GM21737 (cell line): ENCODE measurements around the gene DPP6.

Experiments used
- ATAC-seq: cut with Tn5 transposase; IDR thresholded peaks from one replicate; pipeline ENCODE4 v1.9.1; 2021; ENCODE audit warnings: mild to moderate bottlenecking, moderate library complexity; ENCODE audit not compliant: unreplicated experiment

DPP6 gene

DNA sequence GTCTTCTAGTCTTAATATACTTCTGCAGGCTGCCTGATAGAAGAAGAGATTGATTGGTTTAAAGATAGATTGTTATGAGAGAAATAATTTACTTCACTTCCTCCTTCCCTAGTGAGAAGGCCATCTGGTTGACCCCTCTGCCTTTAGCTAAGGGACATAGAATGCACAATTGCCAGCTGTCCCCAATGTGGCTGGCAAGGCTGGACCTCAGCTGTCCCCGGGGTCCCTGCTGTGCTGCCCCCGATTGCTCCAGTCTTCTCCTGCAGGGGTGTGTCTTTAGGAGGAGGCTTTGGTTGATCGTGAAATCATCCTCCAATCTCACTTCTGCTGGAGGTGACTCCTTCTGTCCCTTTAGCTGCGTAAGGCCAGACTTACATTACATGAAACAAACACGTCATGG, 388.5 kb downstream of the DPP6 start:
- no peak for ATAC-seq

DNA sequence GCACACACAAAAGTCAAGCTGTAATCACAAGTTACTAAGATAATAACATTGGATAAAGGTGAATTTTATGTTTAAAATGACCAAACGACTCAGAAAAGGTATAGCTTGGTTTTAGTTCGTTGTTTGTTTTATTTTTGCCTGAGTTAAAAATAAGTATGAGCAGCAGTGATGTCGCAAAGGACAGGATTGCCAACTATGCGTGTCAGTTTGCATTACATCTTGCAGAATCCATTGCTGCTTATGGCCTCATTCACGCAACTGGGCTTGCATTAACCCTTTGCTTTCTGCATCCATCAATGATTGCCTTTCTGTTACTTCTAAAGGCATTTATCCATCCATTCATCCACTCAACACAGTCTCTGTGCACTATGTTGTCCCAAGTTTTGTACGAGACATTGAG, 389.6 kb downstream of the DPP6 start:
- ATAC-seq, result no peak

DNA sequence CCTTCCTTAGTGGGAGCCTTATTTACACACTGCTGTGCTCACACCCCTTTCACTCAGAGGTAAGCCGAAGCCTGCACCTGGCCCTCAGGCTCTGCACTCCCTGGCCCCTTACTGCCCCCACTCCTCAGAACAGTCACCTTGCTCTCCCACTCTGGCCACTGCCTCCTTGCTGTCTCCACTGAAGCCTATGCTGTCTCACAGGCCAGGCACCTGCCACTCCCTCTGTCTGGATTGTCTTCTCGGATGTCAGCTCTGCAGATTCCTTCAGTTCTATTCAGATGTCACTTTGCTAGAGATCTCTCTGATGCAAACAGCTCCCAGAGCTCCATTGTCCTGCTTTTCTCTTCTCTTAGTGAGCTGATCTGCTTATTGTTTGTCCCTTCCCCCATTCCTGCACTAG, 390.7 kb downstream of the DPP6 start:
- no peak for ATAC-seq

DNA sequence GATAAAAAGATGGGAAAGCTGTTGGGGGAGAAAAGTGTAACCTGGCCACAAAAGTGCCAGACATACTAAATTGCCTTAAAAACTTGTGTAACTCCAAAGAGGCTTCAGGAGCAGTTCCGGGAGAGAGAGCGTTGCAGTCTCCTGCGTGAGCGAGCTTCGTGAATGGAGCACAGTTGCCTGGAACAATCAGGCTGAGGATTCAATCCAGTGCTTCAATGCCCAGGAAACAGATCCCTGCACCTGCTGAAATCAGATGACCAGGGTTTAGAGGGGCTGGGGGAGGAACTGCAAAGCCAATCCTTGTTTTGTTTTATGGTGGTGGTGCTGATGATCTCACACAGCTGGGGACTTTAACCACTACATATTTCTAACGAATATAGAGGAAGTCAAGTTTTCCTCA, 398.3 kb downstream of the DPP6 start:
- no peak for ATAC-seq

DNA sequence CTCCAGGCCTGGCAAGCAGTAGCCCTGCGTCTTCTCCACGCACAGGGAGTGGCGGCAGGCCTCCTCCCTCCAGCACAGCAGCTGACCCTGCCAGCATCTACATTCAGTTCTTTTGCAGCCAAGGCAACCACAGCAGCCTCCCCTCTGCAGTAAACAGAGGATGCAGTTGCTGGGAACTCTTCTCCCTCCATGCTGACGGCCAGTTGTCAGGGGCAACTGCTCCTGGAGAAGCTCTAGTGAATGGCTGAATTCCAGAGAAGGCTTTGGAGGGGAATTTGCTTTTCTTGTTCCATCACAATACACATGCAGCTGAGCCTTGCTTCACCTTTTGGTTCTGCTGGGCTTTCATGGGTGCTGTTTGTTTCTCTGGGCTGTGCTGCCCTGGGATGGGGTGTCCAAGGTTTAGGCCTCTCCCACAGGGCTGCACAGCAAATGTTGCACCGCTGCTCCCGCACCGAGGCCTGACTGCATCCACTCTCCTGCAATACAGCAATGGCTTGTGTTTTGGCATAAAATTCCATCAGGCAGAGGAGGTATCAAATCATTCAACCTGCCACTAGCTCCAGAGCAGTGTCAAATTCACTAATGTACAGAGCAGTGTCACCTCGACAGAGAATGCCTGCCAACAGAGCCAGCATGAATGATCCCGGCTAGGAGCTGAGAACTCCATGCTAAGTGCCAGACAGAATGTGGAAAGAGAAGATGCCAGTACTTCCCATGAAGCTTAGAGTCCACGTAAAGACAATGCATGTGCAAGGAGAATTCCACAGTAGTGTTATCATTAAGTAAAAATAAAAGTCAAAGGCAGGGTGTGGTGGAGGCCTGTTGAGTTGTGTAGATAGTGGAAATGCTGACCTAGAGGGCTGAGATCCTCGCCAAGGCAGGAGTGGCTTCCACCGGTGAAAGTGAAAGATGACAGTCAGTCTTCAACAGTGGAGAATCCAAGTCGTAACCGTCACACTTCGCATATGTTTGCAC, 399.6 kb downstream of the DPP6 start:
- ATAC-seq, result no peak

DNA sequence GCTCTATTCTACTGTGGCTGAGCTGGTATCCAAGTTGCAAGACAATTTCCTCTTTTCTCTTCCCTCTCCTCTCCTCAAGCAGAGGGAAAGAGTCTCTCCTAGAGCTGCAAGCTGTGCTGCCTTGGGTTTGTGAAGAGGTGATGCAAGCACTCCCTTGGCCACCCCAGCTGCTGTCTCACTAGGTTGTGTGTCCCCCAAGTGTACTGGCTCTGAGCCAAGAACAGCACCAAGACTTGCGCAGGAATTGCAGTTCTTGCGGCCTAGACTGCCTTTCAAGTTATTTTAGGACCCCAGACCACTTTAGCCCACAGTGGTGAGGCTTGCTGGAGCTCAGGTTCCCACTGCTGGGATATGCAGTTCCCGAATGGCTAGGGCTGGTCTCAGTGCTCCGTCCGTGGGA, 411.6 kb downstream of the DPP6 start:
- no peak for ATAC-seq

DNA sequence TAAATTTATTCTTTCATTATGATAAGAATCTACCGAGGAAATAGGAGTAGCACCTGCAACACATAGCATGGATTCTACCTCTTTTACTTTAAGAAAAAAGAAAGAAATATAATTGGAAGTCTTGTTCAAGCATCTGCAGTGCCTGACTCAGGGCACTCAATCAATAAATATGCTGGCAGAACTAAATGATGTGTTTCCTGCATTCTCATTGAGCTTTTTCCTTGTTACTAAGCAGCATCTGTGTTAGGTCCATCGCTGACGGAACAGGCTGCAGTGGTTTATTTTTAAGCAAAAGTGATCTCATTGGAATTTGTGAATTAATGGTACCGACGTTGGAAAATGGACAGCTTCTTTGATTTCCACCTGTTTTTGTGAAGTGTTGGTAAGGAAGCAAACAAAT, 417.5 kb downstream of the DPP6 start:
- ATAC-seq, result no peak

GRCh38 chr7:154472343-154472742, 420.1 kb downstream of the DPP6 start:
- no peak for ATAC-seq

DNA sequence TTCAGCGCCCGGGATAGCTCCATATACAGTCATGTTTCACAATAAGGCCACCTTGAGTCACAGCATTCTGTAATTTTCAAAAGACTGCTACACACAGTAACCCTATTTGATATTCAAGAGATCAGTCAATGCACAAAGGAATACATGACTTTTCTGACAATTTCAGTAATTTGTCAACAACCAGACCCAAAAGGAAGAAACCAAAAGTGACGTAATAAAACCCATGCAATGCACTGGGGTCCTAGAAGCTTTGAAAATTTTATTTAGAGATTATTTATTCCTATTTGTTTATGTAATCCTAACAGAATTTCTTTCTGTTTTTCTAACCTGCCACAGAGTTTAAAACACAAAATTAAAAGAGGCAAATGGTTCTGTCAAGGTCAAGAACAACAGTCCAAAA, 421.2 kb downstream of the DPP6 start:
- no peak for ATAC-seq

- ATAC-seq, result no peak
Observed at GRCh38 chr7:154474903-154475520, 422.8 kb downstream of the DPP6 start.

- no peak for ATAC-seq
Observed at GRCh38 chr7:154475864-154476263, 423.7 kb downstream of the DPP6 start.

- ATAC-seq, result no peak
Observed at GRCh38 chr7:154480817-154481216, 428.6 kb downstream of the DPP6 start.

- no peak for ATAC-seq
Observed at GRCh38 chr7:154482863-154483262, 430.7 kb downstream of the DPP6 start.

- no peak for ATAC-seq
Observed at GRCh38 chr7:154484406-154484805, 432.2 kb downstream of the DPP6 start.

- ATAC-seq, result no peak
Observed at GRCh38 chr7:154484943-154485342, 432.7 kb downstream of the DPP6 start.

DNA sequence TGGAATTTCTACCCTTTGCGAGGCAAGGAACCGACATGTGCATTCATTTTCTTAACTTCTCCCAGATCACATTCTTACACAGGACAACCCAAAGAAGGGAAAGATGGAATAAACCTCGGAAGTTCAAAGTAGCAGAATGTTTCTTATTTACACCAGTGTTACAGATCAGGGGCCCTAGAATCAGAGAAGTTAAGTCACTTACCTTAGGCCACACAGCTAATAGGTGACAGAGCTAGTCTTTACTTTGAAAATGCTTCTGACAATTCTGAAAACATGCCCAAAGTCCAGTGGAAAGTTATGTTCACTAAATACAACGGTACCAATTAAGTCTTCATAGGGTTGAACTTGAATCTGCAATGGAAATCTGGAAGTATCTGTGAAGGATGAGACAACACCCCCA, 437.7 kb downstream of the DPP6 start:
- no peak for ATAC-seq

DNA sequence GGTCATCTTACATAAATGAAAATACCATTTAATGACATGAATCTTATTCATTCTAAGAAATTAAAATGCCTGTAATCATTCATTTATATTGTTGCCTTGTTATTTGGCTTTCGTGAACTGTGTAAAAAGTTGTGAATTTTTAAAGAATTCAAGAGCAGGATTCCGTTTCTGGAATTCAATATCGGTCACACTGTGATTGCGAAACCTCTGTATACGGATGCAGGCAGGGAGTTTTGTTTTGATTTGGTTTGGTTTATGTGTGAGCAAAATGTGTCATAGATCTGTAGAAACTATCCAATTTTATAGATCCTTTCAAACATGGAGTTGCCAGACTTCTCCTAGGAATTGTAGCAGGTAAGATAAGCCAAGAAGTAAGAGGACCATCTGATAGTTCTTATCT, 441.4 kb downstream of the DPP6 start:
- no peak for ATAC-seq

DNA sequence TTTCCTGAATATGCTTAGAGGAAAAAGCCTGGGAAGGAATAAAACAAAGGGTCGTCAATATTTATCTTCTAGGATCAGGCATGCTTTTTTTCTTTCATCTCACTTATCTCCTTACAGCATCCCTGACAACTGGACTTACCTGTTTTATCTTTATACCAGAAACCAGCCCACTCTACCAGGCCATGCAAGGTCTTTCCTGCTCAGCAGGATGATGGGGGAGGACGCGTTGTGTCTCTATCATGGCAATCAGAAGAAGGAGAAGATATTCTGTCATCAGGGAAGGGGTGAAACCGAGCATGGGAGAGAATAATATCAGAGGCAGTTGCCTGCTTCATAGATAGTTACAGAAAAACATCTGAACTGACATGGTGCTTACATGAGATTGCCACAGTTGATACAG, 445.6 kb downstream of the DPP6 start:
- ATAC-seq, result no peak

GRCh38 chr7:154503962-154504550, 451.9 kb downstream of the DPP6 start:
- no peak for ATAC-seq

DNA sequence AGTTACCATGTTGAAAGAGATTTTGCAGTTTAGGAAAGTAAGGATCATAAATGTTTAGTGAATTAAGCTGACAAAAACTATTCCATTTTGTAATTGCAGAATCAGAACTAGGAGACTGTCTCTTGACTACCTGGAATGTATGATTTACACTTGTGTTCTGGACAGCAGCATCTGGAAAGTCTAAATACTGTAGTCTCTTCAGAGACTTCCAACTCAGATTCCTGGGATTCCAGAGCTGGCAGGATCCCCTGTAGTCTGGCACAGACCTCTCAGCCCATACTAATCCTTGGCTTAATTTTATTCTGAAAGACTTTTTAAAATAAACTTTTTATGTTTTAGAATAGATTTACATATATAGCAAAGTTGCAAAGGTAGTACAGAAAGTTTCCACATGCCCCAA, 452.7 kb downstream of the DPP6 start:
- ATAC-seq, result no peak

- no peak for ATAC-seq
Observed at GRCh38 chr7:154505362-154505761, 453.2 kb downstream of the DPP6 start.

- no peak for ATAC-seq
Observed at GRCh38 chr7:154509192-154509591, 457.0 kb downstream of the DPP6 start.
